KMS-11 (cell line): Measurements from ENCODE around the gene HHIPL1.

Experiments used
- H2AFZ ChIP-seq: fragments of 200-600 bp; sonication (generic); 2 replicates; pipeline ENCODE4 v1.6.1; 2016; ENCODE audit warnings: antibody characterized with exemption, mixed run types, low read depth
- H3K27ac ChIP-seq: fragments of 200-600 bp; sonication (generic); 2 replicates; pipeline ENCODE4 v1.6.1; 2016; ENCODE audit warnings: mild to moderate bottlenecking, mixed run types
- H3K27me3 ChIP-seq: fragments of 200-600 bp; sonication (generic); 2 replicates; pipeline ENCODE4 v1.6.1; 2017; ENCODE audit warnings: mild to moderate bottlenecking, low read depth, mixed run types, moderate library complexity; ENCODE audit not compliant: insufficient read depth
- H3K36me3 ChIP-seq: fragments of 200-600 bp; sonication (generic); 2 replicates; pipeline ENCODE4 v1.6.1; 2017; ENCODE audit warnings: mild to moderate bottlenecking, mixed run types; ENCODE audit not compliant: insufficient read depth
- H3K4me1 ChIP-seq: fragments of 200-600 bp; sonication (generic); 2 replicates; pipeline ENCODE4 v1.6.1; 2016; ENCODE audit warnings: mild to moderate bottlenecking, low read depth, mixed run types; ENCODE audit not compliant: poor library complexity, severe bottlenecking
- H3K4me2 ChIP-seq: fragments of 200-600 bp; sonication (generic); 2 replicates; pipeline ENCODE4 v1.7.0; 2016; ENCODE audit warnings: mild to moderate bottlenecking, mixed run types
- H3K4me3 ChIP-seq: fragments of 200-600 bp; sonication (generic); IDR thresholded peaks from 2 replicates; pipeline ENCODE4 v1.6.1; 2017; ENCODE audit warnings: low read depth, low read length, mixed read lengths; ENCODE audit not compliant: insufficient read depth
- H3K79me2 ChIP-seq: fragments of 200-600 bp; sonication (generic); 2 replicates; pipeline ENCODE4 v1.6.1; 2016; ENCODE audit warnings: low read depth, mixed run types; ENCODE audit not compliant: insufficient read depth
- H3K9ac ChIP-seq: fragments of 200-600 bp; sonication (generic); 2 replicates; pipeline ENCODE4 v1.6.1; 2016; ENCODE audit warnings: mild to moderate bottlenecking, mixed run types
- H4K20me1 ChIP-seq: fragments of 200-600 bp; sonication (generic); 2 replicates; pipeline ENCODE4 v1.6.1; 2016; ENCODE audit warnings: mild to moderate bottlenecking, mixed run types; ENCODE audit not compliant: insufficient read depth
- TF ChIP-seq, protein P1 (sequence below): fragments of 200-600 bp; sonication (generic); conservative IDR thresholded peaks from 2 replicates; pipeline ENCODE4 v1.6.1; 2017; ENCODE audit warnings: low read depth, mild to moderate bottlenecking, antibody characterized with exemption, low read length, moderate library complexity, mixed read lengths

Gene HHIPL1

GRCh38 chr14:99728231-99728920 lies 83.4 kb downstream of the HHIPL1 start:
- no peak overlapping the region for H3K9ac ChIP-seq
- no peaks in the 10 kb centered on the region for H3K36me3 ChIP-seq
- no peak overlapping the region for H3K4me3 ChIP-seq
- no peak overlapping the region for H3K27ac ChIP-seq
- no peak overlapping the region for H2AFZ ChIP-seq
- no peaks in the 10 kb centered on the region for H3K79me2 ChIP-seq
- peaks cover 7% of the 10 kb centered on the region; the same call in 1 of the 2 replicates for H3K27me3 ChIP-seq
- TF ChIP-seq, protein P1, sequence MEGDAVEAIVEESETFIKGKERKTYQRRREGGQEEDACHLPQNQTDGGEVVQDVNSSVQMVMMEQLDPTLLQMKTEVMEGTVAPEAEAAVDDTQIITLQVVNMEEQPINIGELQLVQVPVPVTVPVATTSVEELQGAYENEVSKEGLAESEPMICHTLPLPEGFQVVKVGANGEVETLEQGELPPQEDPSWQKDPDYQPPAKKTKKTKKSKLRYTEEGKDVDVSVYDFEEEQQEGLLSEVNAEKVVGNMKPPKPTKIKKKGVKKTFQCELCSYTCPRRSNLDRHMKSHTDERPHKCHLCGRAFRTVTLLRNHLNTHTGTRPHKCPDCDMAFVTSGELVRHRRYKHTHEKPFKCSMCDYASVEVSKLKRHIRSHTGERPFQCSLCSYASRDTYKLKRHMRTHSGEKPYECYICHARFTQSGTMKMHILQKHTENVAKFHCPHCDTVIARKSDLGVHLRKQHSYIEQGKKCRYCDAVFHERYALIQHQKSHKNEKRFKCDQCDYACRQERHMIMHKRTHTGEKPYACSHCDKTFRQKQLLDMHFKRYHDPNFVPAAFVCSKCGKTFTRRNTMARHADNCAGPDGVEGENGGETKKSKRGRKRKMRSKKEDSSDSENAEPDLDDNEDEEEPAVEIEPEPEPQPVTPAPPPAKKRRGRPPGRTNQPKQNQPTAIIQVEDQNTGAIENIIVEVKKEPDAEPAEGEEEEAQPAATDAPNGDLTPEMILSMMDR = no peak
- no peaks in the 10 kb centered on the region for H4K20me1 ChIP-seq
- no peak overlapping the region for H3K4me2 ChIP-seq
- no peaks in the 10 kb centered on the region for H3K4me1 ChIP-seq

- H3K27me3 ChIP-seq = peaks cover 7% of the 10 kb centered on the region; the same call in 1 of the 2 replicates
- H3K27ac ChIP-seq = no peak overlapping the region
- H3K4me1 ChIP-seq = no peaks in the 10 kb centered on the region
- H3K4me2 ChIP-seq = no peak overlapping the region
- no peaks in the 10 kb centered on the region for H3K79me2 ChIP-seq
- no peaks in the 10 kb centered on the region for H3K36me3 ChIP-seq
- no peak overlapping the region for H3K9ac ChIP-seq
- no peak overlapping the region for H3K4me3 ChIP-seq
- H4K20me1 ChIP-seq = no peaks in the 10 kb centered on the region
- TF ChIP-seq, protein P1 = no peak
- H2AFZ ChIP-seq = no peak overlapping the region
Observed at GRCh38 chr14:99728981-99729451, 84.1 kb downstream of the HHIPL1 start.
